ENCODE results near the gene CHD9NB.

DNA sequence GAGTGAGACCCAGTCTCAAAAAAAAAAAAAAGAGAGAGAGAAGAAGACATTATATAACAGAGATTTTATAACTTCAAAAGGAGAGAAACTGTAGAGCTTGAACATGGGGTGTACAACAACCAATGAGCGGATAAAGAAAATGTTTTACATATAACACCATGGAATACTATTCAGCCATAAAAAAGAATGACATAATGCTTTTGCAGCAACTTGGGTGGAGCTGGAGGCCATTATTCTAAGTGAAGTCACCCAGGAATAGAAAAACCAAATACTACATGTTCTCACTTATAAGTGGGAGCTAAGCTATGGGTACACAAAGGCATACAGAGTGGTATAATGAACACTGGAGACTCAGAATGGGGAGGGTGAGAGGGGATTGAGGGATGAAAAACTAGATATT is 61.1 kb downstream of the CHD9NB start:
- TF ChIP-seq, protein P1, sequence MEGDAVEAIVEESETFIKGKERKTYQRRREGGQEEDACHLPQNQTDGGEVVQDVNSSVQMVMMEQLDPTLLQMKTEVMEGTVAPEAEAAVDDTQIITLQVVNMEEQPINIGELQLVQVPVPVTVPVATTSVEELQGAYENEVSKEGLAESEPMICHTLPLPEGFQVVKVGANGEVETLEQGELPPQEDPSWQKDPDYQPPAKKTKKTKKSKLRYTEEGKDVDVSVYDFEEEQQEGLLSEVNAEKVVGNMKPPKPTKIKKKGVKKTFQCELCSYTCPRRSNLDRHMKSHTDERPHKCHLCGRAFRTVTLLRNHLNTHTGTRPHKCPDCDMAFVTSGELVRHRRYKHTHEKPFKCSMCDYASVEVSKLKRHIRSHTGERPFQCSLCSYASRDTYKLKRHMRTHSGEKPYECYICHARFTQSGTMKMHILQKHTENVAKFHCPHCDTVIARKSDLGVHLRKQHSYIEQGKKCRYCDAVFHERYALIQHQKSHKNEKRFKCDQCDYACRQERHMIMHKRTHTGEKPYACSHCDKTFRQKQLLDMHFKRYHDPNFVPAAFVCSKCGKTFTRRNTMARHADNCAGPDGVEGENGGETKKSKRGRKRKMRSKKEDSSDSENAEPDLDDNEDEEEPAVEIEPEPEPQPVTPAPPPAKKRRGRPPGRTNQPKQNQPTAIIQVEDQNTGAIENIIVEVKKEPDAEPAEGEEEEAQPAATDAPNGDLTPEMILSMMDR (IDR thresholded peaks at IDR 0.05), result no peak
- no peak for TF ChIP-seq POLR2A (IDR thresholded peaks at IDR 0.05)
